A673 (cell line): ENCODE data around the gene VWA8.

ENCODE experiments used
- EZH2 ChIP-seq: fragments of 200-600 bp; sonication (generic); IDR thresholded peaks from 2 replicates; pipeline ENCODE4 v1.6.1; 2017; ENCODE audit warnings: borderline replicate concordance, low read depth, mild to moderate bottlenecking, mixed read lengths, antibody characterized with exemption, low read length; ENCODE audit not compliant: poor library complexity, severe bottlenecking
- TF ChIP-seq, protein P1 (sequence below): fragments of 300-800, 200-600 bp; sonication (generic); conservative IDR thresholded peaks from 2 replicates; pipeline ENCODE4 v1.5.1; 2017; ENCODE audit warnings: low read depth, mild to moderate bottlenecking, antibody characterized with exemption, low read length, moderate library complexity, mixed read lengths

DNA sequence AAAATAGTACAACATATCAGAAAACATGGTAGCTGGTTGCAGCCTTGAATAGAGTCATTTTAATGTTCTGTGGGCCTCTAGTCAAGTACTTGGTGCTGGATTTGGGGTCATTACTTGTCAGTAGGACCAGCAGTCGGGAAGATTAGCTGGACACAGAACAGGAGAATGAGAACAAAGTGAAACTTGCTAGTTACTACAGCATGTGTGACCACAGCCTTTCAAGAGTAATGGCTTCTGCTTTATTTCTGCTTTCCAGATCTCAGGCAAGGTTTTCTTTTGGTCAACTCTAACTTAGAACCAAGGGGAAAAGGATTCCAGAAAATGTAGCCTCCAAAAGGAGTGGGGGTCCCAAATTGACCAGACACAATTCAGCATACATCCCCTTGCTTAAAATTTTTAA is 17.1 kb upstream of the VWA8 start:
- no peak for TF ChIP-seq EZH2
- TF ChIP-seq, protein P1, sequence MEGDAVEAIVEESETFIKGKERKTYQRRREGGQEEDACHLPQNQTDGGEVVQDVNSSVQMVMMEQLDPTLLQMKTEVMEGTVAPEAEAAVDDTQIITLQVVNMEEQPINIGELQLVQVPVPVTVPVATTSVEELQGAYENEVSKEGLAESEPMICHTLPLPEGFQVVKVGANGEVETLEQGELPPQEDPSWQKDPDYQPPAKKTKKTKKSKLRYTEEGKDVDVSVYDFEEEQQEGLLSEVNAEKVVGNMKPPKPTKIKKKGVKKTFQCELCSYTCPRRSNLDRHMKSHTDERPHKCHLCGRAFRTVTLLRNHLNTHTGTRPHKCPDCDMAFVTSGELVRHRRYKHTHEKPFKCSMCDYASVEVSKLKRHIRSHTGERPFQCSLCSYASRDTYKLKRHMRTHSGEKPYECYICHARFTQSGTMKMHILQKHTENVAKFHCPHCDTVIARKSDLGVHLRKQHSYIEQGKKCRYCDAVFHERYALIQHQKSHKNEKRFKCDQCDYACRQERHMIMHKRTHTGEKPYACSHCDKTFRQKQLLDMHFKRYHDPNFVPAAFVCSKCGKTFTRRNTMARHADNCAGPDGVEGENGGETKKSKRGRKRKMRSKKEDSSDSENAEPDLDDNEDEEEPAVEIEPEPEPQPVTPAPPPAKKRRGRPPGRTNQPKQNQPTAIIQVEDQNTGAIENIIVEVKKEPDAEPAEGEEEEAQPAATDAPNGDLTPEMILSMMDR, result no peak
